Endothelial cell (in vitro differentiated cells): Measurements from ENCODE around the gene PARK7. TPM values are rescaled to one million over a fixed set of nuclear protein-coding genes. Genes with fewer than 3 reads are reported as not detected.

Experiments used
- DNase-seq: peaks from one replicate; pipeline ENCODE4 v3.0.0; 2021; ENCODE audit warnings: low spot score
- H3K27ac Mint-ChIP-seq: one replicate; pipeline ENCODE4 v1.8.0; 2021; ENCODE audit warnings: mixed read lengths, inconsistent platforms; ENCODE audit not compliant: unreplicated experiment
- H3K27me3 Mint-ChIP-seq: one replicate; pipeline ENCODE4 v1.8.0; 2021; ENCODE audit warnings: mild to moderate bottlenecking, moderate library complexity, mixed read lengths, inconsistent platforms; ENCODE audit not compliant: unreplicated experiment
- H3K36me3 Mint-ChIP-seq: one replicate; pipeline ENCODE4 v1.8.0; 2021; ENCODE audit warnings: mild to moderate bottlenecking, low read depth, mixed read lengths, inconsistent platforms; ENCODE audit not compliant: unreplicated experiment
- H3K4me1 Mint-ChIP-seq: one replicate; pipeline ENCODE4 v1.8.0; 2021; ENCODE audit warnings: mild to moderate bottlenecking, mixed read lengths, inconsistent platforms; ENCODE audit not compliant: unreplicated experiment
- H3K4me3 Mint-ChIP-seq: one replicate; pipeline ENCODE4 v1.8.0; 2021; ENCODE audit warnings: mild to moderate bottlenecking, mixed read lengths, inconsistent platforms; ENCODE audit not compliant: unreplicated experiment
- H3K9me3 Mint-ChIP-seq: one replicate; pipeline ENCODE4 v1.8.0; 2021; ENCODE audit warnings: mixed read lengths, inconsistent platforms; ENCODE audit not compliant: unreplicated experiment
- total RNA-seq: library from RNA; stranded (reverse); fragmentation: NEBNext Ultra II Directional; extraction: Animal tissue kit (Norgen Biotek cat#: 25700); gene quantifications from one replicate; pipeline ENCODE4 v1.2.1, GENCODE V29; 2021; ENCODE audit not compliant: unreplicated experiment
- TF ChIP-seq, protein P1 (sequence below): fragments of 200-600 bp; sonication (generic); IDR thresholded peaks from one replicate; pipeline ENCODE4 v1.5.0; 2021; ENCODE audit warnings: antibody characterized with exemption; ENCODE audit not compliant: unreplicated experiment

Gene PARK7
- total RNA-seq, 1 donor from 2014 or later, result 223 TPM

DNA sequence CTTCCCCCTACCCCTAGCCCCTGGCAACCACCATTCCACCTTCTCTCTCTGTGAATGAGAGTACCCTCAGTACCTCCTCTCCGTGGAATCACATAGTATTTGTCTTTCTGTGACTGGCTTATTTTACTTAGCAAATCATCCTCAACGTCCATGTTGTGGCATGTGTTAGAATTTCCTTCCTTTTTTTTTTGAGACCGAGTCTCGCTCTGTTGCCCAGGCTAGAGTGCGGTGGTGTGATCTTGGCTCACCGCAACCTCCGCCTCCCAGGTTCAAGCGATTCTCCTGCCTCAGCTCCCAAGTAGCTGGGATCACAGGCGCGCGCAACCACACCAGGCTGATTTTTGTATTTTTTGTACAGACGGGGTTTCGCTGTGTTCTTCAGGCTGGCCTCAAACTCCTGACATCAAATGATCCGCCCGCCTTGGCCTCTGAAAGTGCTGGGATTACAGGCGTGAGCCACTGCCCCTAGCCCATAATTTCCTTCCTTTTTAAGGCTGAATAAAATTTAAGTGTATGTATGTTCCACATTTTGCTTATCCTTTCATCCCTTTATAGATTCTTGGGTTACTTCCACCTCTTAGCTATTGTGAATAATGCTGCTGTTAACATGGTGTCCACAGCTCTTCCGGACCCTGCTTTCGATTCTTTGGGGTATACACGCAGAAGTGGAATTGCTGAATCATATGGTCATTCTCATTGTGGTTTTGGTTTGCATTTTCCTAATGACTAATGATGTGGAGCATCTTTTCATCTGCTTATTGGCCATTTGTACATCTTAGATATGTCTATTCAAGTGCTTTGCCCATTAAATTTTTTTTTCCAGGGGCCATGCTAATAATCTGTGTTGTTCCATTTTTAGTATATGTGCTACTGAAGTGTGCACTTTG lies 32.3 kb downstream of the PARK7 start:
- no peaks in the 10 kb centered on the region for H3K9me3 Mint-ChIP-seq
- no peak overlapping the region for H3K4me3 Mint-ChIP-seq
- H3K27ac Mint-ChIP-seq, result no peak overlapping the region
- H3K27me3 Mint-ChIP-seq, result peaks cover 1% of the 10 kb centered on the region
- TF ChIP-seq, protein P1, sequence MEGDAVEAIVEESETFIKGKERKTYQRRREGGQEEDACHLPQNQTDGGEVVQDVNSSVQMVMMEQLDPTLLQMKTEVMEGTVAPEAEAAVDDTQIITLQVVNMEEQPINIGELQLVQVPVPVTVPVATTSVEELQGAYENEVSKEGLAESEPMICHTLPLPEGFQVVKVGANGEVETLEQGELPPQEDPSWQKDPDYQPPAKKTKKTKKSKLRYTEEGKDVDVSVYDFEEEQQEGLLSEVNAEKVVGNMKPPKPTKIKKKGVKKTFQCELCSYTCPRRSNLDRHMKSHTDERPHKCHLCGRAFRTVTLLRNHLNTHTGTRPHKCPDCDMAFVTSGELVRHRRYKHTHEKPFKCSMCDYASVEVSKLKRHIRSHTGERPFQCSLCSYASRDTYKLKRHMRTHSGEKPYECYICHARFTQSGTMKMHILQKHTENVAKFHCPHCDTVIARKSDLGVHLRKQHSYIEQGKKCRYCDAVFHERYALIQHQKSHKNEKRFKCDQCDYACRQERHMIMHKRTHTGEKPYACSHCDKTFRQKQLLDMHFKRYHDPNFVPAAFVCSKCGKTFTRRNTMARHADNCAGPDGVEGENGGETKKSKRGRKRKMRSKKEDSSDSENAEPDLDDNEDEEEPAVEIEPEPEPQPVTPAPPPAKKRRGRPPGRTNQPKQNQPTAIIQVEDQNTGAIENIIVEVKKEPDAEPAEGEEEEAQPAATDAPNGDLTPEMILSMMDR, result no peak
- H3K36me3 Mint-ChIP-seq, result peaks cover 12% of the 10 kb centered on the region
- no peak for DNase-seq
- no peaks in the 10 kb centered on the region for H3K4me1 Mint-ChIP-seq

DNA sequence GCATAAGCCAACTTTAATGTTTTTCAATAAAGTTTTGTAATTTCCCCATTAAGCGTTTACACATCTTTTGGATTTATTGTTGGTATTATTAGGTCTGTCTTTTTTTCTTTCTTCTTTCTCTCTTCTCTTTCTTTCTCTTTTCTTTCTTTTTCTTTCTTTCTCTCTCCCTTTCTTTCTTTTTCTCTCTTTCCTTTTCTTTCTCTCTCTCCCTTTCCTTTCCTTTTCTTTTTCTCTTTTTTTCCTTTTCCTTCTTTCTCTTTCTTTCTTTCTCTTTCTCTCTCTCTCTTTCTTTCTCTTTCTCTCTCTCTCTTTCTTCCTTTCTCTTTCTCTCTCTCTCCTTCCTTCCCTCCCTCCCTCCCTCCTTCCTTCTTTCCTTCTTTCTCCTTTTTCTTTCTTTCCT lies 33.3 kb downstream of the PARK7 start:
- Mint-ChIP-seq H3K9me3 (no peaks in the 10 kb centered on the region), H3K27ac (no peak overlapping the region), H3K36me3 (peaks cover 11% of the 10 kb centered on the region), H3K27me3 (peaks cover 1% of the 10 kb centered on the region), H3K4me1 (no peaks in the 10 kb centered on the region), H3K4me3 (no peak overlapping the region)
- DNase-seq, result no peak
- TF ChIP-seq, protein P1, result no peak

DNA sequence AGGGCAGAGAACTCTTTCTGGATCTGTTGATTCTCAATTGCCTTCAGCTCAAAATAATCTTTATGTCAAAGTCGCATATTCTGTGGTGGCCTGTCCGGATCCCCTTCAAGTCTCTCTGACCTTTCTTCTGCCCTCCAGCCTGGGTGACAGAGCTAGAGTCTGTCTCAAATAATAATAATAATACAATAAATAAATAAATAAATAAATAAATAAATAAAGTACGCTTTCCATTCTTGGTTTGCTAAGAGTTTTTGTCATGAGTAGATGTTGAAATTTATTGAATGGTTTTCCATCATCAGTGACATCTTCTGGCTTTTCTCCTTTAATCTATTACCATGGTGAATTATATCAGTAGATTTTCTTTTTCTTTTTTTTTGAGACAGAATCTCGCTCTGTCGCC lies 33.9 kb downstream of the PARK7 start:
- Mint-ChIP-seq H3K27me3 (peaks cover 1% of the 10 kb centered on the region), H3K36me3 (peaks cover 5% of the 10 kb centered on the region), H3K27ac (no peak overlapping the region), H3K4me3 (no peak overlapping the region), H3K4me1 (no peaks in the 10 kb centered on the region), H3K9me3 (no peaks in the 10 kb centered on the region)
- TF ChIP-seq, protein P1, result no peak
- DNase-seq, result no peak

DNA sequence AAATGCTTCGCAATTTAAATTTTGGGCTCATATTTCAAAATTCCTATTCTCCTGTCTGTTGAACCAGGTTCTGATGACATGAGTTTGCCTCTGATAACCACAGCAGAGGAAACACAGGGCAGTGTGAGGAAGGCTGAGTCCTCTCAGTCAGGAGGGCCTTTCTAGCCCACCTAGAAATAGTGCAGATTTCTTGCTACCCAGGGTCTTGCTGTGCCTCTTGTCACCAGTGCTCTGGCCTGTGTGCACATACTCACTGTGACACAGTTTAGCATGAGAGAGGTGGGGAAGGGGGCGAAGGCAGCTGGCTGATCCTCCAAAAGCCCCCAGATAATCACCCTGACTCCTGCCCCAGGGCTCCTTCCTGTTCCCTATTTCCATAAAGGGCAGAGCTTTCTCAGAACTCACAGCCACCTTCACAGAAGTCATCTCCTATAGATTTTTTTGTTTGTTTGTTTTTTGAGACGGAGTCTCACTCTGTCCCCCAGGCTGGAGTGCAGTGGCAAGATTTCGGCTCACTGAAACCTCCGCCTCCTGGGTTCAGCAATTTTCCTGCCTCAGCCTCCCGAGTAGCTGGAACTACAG lies 40.9 kb downstream of the PARK7 start:
- H3K36me3 Mint-ChIP-seq, result peaks cover 14% of the 10 kb centered on the region

More for the DNA sequence above, 40.9 kb downstream of the PARK7 start:
- H3K27ac Mint-ChIP-seq, result no peak overlapping the region
- DNase-seq, result no peak
- peaks cover 1% of the 10 kb centered on the region for H3K27me3 Mint-ChIP-seq
- TF ChIP-seq, protein P1, result no peak
- no peaks in the 10 kb centered on the region for H3K9me3 Mint-ChIP-seq
- H3K4me3 Mint-ChIP-seq, result no peak overlapping the region
- peaks cover 27% of the 10 kb centered on the region for H3K4me1 Mint-ChIP-seq
